GM12891 (cell line): Measurements from ENCODE around the gene CPSF4L.

Source experiments
- PAX5 ChIP-seq: IDR thresholded peaks from 2 replicates; pipeline ENCODE4 v1.6.1; 2011; ENCODE audit warnings: low read length, moderate library complexity, mild to moderate bottlenecking; ENCODE audit not compliant: insufficient read depth, severe bottlenecking
- POLR2A ChIP-seq: IDR thresholded peaks from 2 replicates; pipeline ENCODE4 v1.6.1; 2011; ENCODE audit warnings: low read depth, low read length, control low read depth
- POLR2AphosphoS5 ChIP-seq: IDR thresholded peaks from 2 replicates; pipeline ENCODE4 v1.6.1; 2011; ENCODE audit warnings: low read depth, low read length, control low read depth
- SPI1 ChIP-seq: IDR thresholded peaks from 2 replicates; pipeline ENCODE4 v1.6.1; 2011; ENCODE audit warnings: low read depth, low read length, control low read depth
- TAF1 ChIP-seq: IDR thresholded peaks from 2 replicates; pipeline ENCODE4 v1.6.1; 2011; ENCODE audit warnings: low read depth, low read length, control low read depth

GRCh38 chr17:73250851-73251640, 10.6 kb downstream of the CPSF4L start:
- TF ChIP-seq POLR2AphosphoS5 = no peak
- TF ChIP-seq POLR2A = no peak
- no peak for TF ChIP-seq TAF1
- no peak for TF ChIP-seq SPI1
- TF ChIP-seq PAX5 = no peak
